ENCODE data around the gene EIF4E1B. TPM values are rescaled to one million over a fixed set of nuclear protein-coding genes. Genes with fewer than 3 reads are reported as not detected.

Gene EIF4E1B
- total RNA-seq, 1 donor from 2014 or later, result 0.06 TPM

- DNase-seq (ENCODE audit: extremely low read depth, low read depth, low spot score), result no peak
Observed at GRCh38 chr5:176679365-176680225, 49.1 kb downstream of the EIF4E1B start.

DNA sequence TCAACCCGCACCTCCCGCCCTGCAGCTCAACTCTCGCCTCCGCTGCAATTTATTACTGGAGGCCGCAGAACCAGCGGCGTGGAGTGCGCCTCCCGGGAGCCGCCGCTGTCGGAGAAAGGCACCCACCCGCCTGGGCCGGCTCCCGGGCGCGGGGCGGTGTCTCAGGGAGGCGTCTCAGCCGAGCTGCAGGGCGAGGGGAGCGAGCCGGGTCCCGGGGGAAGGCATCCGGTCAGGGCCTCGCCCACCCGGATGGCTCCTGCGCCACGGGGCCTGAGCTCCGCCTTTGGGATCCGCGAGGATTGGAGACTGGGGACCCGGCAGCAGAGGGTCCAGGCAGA is 49.7 kb downstream of the EIF4E1B start:
- no peak for DNase-seq (ENCODE audit: extremely low read depth, low read depth, low spot score)

DNA sequence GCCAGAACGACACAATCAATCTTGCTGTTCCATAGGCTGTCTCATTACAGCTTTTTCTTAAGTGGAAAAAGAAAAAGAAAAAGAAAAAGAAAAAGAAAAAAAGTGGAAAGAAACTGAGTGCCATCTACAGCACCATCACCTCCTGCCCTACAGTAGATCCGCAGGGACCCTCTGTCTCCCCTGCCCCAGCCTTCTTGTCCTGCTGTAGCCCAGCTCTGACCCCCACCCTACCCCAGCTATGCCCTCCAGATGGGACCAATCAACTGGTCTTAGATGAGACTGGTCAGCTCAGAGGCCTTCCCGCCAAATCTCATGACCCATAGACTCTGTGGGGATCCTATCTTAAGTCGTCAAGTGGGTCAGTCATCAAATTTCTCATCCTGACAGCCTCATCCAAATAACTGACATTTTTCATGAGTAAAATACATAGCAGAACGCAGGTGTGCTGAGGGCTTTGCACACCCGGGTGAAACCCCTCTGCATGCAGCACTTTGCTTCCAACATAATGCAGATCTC is 51.6 kb downstream of the EIF4E1B start:
- DNase-seq (ENCODE audit: extremely low read depth, low read depth, low spot score), result no peak

DNA sequence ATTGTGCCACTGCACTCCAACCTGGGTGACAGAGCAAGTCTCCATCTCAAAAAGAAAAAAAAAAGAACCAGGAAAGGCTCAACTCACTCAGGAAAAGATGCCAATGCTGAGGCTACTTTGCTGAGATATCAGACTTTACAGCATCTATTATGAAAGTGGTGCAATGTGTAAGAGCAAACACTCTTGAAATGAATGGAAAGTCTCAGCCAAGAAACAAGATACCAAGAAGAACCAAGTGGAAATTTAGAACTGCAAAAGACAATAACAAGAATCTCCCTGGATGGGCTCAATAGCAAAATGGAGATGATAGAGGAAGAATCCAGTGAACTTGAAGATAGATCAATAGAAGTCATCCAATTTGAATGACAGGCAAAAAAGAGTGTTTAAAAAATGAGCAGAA is 54.5 kb downstream of the EIF4E1B start:
- DNase-seq (ENCODE audit: extremely low read depth, low read depth, low spot score), result no peak

DNA sequence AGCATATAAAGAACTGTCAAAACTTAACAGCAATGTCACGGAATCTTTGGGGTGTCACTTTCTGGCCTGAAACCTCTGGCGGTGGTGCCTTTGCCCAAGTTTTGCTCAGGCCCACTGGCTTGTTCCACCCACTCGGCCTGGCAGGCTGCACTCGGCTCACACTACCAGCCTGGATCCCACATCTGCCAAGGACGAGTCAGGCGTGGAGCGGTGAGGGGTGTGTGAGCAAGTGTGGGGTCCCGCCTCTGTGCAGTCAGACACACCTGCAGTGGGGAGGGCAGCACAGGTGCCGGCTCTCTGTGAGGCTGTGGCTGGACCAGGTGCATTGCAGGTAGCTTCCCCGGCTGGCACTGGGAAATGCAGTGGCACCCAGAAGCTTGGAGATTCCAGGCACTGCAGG is 56.8 kb downstream of the EIF4E1B start:
- no peak for DNase-seq (ENCODE audit: extremely low read depth, low read depth, low spot score)

DNA sequence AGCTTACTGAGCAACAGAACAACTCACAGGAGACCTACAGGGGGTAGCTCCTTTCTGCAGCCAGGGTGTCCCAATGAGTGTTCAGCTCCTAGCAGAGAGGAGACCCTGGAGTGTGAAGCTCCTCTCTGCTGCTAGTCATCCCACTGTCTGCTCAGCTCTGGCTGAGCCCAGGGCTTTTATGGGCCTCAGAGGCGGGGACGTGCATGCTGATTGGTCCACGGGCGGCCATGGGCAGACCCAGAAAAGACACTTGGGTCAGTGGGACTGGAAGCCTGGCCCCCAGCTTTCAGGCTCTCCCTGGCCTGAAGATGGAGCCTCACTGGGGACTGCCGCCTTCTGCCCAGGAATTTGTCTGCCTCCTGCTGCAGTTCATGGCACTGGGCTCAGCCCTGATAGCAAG is 57.4 kb downstream of the EIF4E1B start:
- no peak for DNase-seq (ENCODE audit: extremely low read depth, low read depth, low spot score)

DNA sequence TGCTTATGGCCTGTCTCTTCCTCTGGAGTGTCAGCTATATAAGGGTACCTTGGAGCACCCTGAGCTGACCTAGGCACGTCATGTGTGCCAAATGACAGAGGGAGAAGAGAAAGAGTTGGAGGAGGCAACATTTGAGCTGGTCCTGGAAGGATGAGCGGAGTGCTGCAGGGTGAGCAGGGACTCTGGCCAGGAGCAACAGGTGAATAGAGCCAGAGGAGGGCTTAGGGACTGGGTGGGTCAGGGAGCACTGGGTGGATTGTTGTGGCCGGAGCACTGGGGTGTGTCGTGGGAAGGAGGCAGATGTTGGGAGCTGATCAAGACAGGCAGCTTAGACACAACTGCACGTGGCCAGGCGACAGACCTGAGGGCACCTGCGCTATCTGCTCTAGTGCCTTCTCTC is 60.4 kb downstream of the EIF4E1B start:
- no peak for DNase-seq (ENCODE audit: extremely low read depth, low read depth, low spot score)

GRCh38 chr5:176691524-176691923 is 61.0 kb downstream of the EIF4E1B start:
- no peak for DNase-seq (ENCODE audit: extremely low read depth, low read depth, low spot score)

GRCh38 chr5:176692326-176692725 is 61.9 kb downstream of the EIF4E1B start:
- DNase-seq (ENCODE audit: extremely low read depth, low read depth, low spot score), result no peak

DNA sequence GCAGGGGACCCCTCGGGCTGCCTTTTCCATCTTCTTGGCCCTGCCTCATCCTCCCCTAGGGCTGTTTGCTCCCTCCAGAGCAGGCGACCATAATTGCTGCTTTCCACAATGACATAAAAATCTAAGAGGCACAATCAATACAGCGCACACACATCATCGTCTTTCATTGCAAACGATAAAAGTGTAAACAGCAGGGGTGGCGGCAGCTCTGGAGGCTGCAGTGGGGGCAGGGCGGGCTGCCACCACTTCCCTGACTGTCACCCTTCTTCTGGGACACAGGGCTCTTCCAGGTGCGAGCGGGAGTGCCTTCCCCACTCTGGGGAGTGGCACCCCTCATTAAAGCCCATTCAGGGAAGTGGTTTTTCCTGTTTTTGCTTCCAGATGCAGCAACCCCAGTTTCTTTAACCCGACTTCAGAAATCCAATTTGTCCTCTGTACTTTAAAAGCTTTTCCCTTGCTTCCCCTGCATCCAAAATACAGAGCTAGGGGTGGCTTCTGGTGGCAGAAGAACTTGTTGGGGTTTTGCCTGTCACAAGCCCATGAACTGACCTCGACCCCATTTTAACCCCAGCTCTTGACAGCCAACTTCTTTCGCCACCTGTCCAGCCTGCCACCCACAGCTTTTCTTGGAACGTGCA is 62.5 kb downstream of the EIF4E1B start:
- no peak for DNase-seq (ENCODE audit: extremely low read depth, low read depth, low spot score)

- no peak for DNase-seq (ENCODE audit: extremely low read depth, low read depth, low spot score)
Observed at GRCh38 chr5:176693477-176693851, 63.0 kb downstream of the EIF4E1B start.

- DNase-seq (ENCODE audit: extremely low read depth, low read depth, low spot score), result no peak
Observed at GRCh38 chr5:176694146-176694545, 63.7 kb downstream of the EIF4E1B start.

GRCh38 chr5:176694631-176695030 is 64.2 kb downstream of the EIF4E1B start:
- DNase-seq (ENCODE audit: extremely low read depth, low read depth, low spot score), result no peak

- DNase-seq (ENCODE audit: extremely low read depth, low read depth, low spot score), result no peak
Observed at GRCh38 chr5:176695073-176695472, 64.6 kb downstream of the EIF4E1B start.

Other genes with a start within 250 kb of the EIF4E1B start
- gene NOP16, start 242.1 kb upstream of the EIF4E1B start, total RNA-seq, result 18.1 and 27.2 TPM in 2 replicates
- gene HIGD2A, start 241.9 kb upstream of the EIF4E1B start, total RNA-seq, result 119 TPM in 2 replicates
- gene CLTB, start 214.1 kb upstream of the EIF4E1B start, total RNA-seq, result 131 and 164 TPM in 2 replicates
- gene FAF2, start 182.3 kb upstream of the EIF4E1B start, total RNA-seq, result 38.4 and 44.9 TPM in 2 replicates
- gene RNF44, start 93.3 kb upstream of the EIF4E1B start, total RNA-seq, result 12.6 and 26.1 TPM in 2 replicates
- gene CDHR2, start 81.3 kb upstream of the EIF4E1B start, total RNA-seq, result not detected in 2 replicates
- 12.3 and 13.1 TPM in 2 replicates for gene GPRIN1, start 20.5 kb upstream of the EIF4E1B start, total RNA-seq
- gene SNCB, start 141 bp upstream of the EIF4E1B start, total RNA-seq, result 0.70 and 1.8 TPM in 2 replicates
- gene TSPAN17, start 16.8 kb downstream of the EIF4E1B start, total RNA-seq, result 53.1 and 64.2 TPM in 2 replicates
- gene UNC5A, start 179.9 kb downstream of the EIF4E1B start, total RNA-seq, result 18.5 and 24.0 TPM in 2 replicates

All from glomerular endothelial cell (primary cell).